Muscle of leg (tissue), 11 donors: ENCODE measurements around the gene ADGRG1. TPM values are rescaled to one million over a fixed set of nuclear protein-coding genes. Genes with fewer than 3 reads are reported as not detected.
A peak's percentile ranks its signal among the peaks of the same experiment; 100 is the strongest.

Source experiments
- DNase-seq: peaks from one replicate; pipeline ENCODE4 v3.0.0; 2013
- H3K27ac ChIP-seq: one replicate; pipeline ENCODE4 v1.5.1; 2013; ENCODE audit warnings: mild to moderate bottlenecking, low read length, control low read depth
- H3K27me3 ChIP-seq: one replicate; pipeline ENCODE4 v1.6.1; 2013; ENCODE audit warnings: low read length; ENCODE audit not compliant: control insufficient read depth, insufficient read depth
- H3K36me3 ChIP-seq: one replicate; pipeline ENCODE4 v1.6.1; 2013; ENCODE audit warnings: low read length; ENCODE audit not compliant: control insufficient read depth, insufficient read depth
- H3K4me1 ChIP-seq: one replicate; pipeline ENCODE4 v1.6.1; 2013; ENCODE audit warnings: low read length; ENCODE audit not compliant: control insufficient read depth, insufficient read depth
- H3K4me3 ChIP-seq: one replicate; pipeline ENCODE4 v1.5.1; 2013; ENCODE audit warnings: low read length, control low read depth
- H3K9me3 ChIP-seq: replicated peaks from 2 replicates; pipeline ENCODE4 v1.6.1; 2013; ENCODE audit warnings: low read depth, low read length; ENCODE audit not compliant: control insufficient read depth
- WGBS: methylation state at CpG from one replicate; pipeline ENCODE4 v1.1.5; 2013; ENCODE audit warnings: missing lambda C conversion rate; ENCODE audit not compliant: insufficient coverage; 5-methylcytosine and 5-hydroxymethylcytosine counted together
- polyA plus RNA-seq, 8 donors: library from polyadenylated mRNA; unstranded; fragments of 120-200 nt; gene quantifications; one replicate each; pipeline versions ENCODE4 v1.2.1 to v1.2.3, GENCODE V29; 2013; ENCODE audit warnings: inconsistent platforms in 1 of 8, low replicate concordance in 1 of 8; ENCODE audit not compliant: insufficient read length in 8 of 8, insufficient read depth in 1 of 8
- total RNA-seq: library from RNA; stranded (reverse); fragments of 120-200 nt; gene quantifications from one replicate; pipeline ENCODE4 v1.2.4, GENCODE V29; 2013

ADGRG1 gene
- total and polyA plus RNA-seq, 9 donors: 1.9 to 13.0 (median 5.5) TPM

GRCh38 chr16:57648581-57649442 lies 20.4 kb downstream of the ADGRG1 start:
- Histone ChIP-seq H3K4me1 (peaks cover 44% of the 10 kb centered on the region), H3K4me3 (no peak overlapping the region), H3K36me3 (no peaks in the 10 kb centered on the region), H3K27me3 (peaks cover 2% of the 10 kb centered on the region), H3K9me3 (no peaks in the 10 kb centered on the region), H3K27ac (peak overlapping the region; percentile 85)
- DNase-seq: peak; percentile 71
- WGBS: 45% methylated on average over 17 of the region's 18 CpGs

GRCh38 chr16:57649443-57649751 lies 21.0 kb downstream of the ADGRG1 start:
- no peak overlapping the region for H3K4me3 ChIP-seq
- WGBS: 89% methylated on average over 5 of the region's 6 CpGs
- no peaks in the 10 kb centered on the region for H3K36me3 ChIP-seq
- no peak for DNase-seq
- peaks cover 42% of the 10 kb centered on the region for H3K4me1 ChIP-seq
- H3K27me3 ChIP-seq: peaks cover 2% of the 10 kb centered on the region
- no peaks in the 10 kb centered on the region for H3K9me3 ChIP-seq
- no peak overlapping the region for H3K27ac ChIP-seq

GRCh38 chr16:57649846-57650245 lies 21.4 kb downstream of the ADGRG1 start:
- Histone ChIP-seq H3K4me3 (no peak overlapping the region), H3K27ac (no peak overlapping the region), H3K4me1 (peaks cover 39% of the 10 kb centered on the region), H3K9me3 (no peaks in the 10 kb centered on the region), H3K27me3 (peaks cover 3% of the 10 kb centered on the region), H3K36me3 (no peaks in the 10 kb centered on the region)
- 97% methylated on average over 5 of the region's 7 CpGs for WGBS
- no peak for DNase-seq

- H3K27ac ChIP-seq: no peak overlapping the region
- no peaks in the 10 kb centered on the region for H3K9me3 ChIP-seq
- no peak overlapping the region for H3K4me3 ChIP-seq
- DNase-seq: no peak
- WGBS: 77% methylated on average over 8 of the region's 10 CpGs
- no peaks in the 10 kb centered on the region for H3K36me3 ChIP-seq
- H3K4me1 ChIP-seq: peaks cover 26% of the 10 kb centered on the region
- peaks cover 3% of the 10 kb centered on the region for H3K27me3 ChIP-seq
Observed at GRCh38 chr16:57651344-57652333, 23.2 kb downstream of the ADGRG1 start.

GRCh38 chr16:57652695-57653471 lies 24.5 kb downstream of the ADGRG1 start:
- Histone ChIP-seq H3K36me3 (no peaks in the 10 kb centered on the region), H3K27me3 (peaks cover 3% of the 10 kb centered on the region), H3K9me3 (no peaks in the 10 kb centered on the region), H3K4me3 (no peak overlapping the region), H3K4me1 (peaks cover 17% of the 10 kb centered on the region), H3K27ac (no peak overlapping the region)
- no peak for DNase-seq
- WGBS: 88% methylated on average over 11 of the region's 23 CpGs

- no peaks in the 10 kb centered on the region for H3K9me3 ChIP-seq
- 23% methylated on average over 8 of the region's 16 CpGs for WGBS
- peaks cover 9% of the 10 kb centered on the region for H3K4me1 ChIP-seq
- H3K4me3 ChIP-seq: no peak overlapping the region
- no peaks in the 10 kb centered on the region for H3K36me3 ChIP-seq
- DNase-seq: no peak
- no peak overlapping the region for H3K27ac ChIP-seq
- H3K27me3 ChIP-seq: peaks cover 3% of the 10 kb centered on the region
Observed at GRCh38 chr16:57653936-57654335, 25.5 kb downstream of the ADGRG1 start.

GRCh38 chr16:57656342-57656955 lies 28.0 kb downstream of the ADGRG1 start:
- no peak overlapping the region for H3K27ac ChIP-seq
- H3K27me3 ChIP-seq: peaks cover 3% of the 10 kb centered on the region
- peaks cover 8% of the 10 kb centered on the region for H3K4me1 ChIP-seq
- DNase-seq: no peak
- no peak overlapping the region for H3K4me3 ChIP-seq
- no peaks in the 10 kb centered on the region for H3K9me3 ChIP-seq
- 82% methylated on average over 9 of the region's 11 CpGs for WGBS
- H3K36me3 ChIP-seq: no peaks in the 10 kb centered on the region

- H3K4me3 ChIP-seq: no peak overlapping the region
- no peak overlapping the region for H3K27ac ChIP-seq
- no peaks in the 10 kb centered on the region for H3K36me3 ChIP-seq
- H3K4me1 ChIP-seq: peaks cover 8% of the 10 kb centered on the region
- H3K27me3 ChIP-seq: peaks cover 3% of the 10 kb centered on the region
- H3K9me3 ChIP-seq: no peaks in the 10 kb centered on the region
- DNase-seq: no peak
- WGBS: 83% methylated on average over 1 of the region's 13 CpGs
Observed at GRCh38 chr16:57657228-57657627, 28.8 kb downstream of the ADGRG1 start.

- no peak for DNase-seq
- 75% methylated on average over 8 of the region's 10 CpGs for WGBS
- Histone ChIP-seq H3K36me3 (no peaks in the 10 kb centered on the region), H3K27ac (no peak overlapping the region), H3K4me3 (no peak overlapping the region), H3K27me3 (peaks cover 3% of the 10 kb centered on the region), H3K9me3 (no peaks in the 10 kb centered on the region), H3K4me1 (peaks cover 6% of the 10 kb centered on the region)
Observed at GRCh38 chr16:57658130-57658877, 29.9 kb downstream of the ADGRG1 start.
